ENCODE results near the gene KRT72. TPM values are rescaled to one million over a fixed set of nuclear protein-coding genes. Genes with fewer than 3 reads are reported as not detected.

The KRT72 gene
- total and polyA plus RNA-seq, 12 donors, result 0.15 TPM; not detected in 11

- H3K27me3 ChIP-seq, result peaks cover 0 to 29% (median 10%) of the 10 kb centered on the region in 7 donors
- H3K4me3 ChIP-seq, result no peak overlapping the region
- no peak for TF ChIP-seq CTCF (IDR thresholded peaks at IDR 0.05)
- DNase-seq (no peak), ATAC-seq (no peak)
- intact Hi-C loops (cut with DNase I), result no loop called here
- H3K4me1 ChIP-seq, result no peaks in the 10 kb centered on the region
- no peaks in the 10 kb centered on the region for H3K9me3 ChIP-seq
- H3K36me3 ChIP-seq, result no peaks in the 10 kb centered on the region
- H3K27ac ChIP-seq, result no peak overlapping the region
- 85 to 89% methylated on average over 9 of the region's 9 CpGs for WGBS, 2 donors
Observed at GRCh38 chr12:52647601-52648000, 46.3 kb upstream of the KRT72 start.

- TF ChIP-seq CTCF (IDR thresholded peaks at IDR 0.05), result no peak
- ATAC-seq (no peak), DNase-seq (no peak)
- no peaks in the 10 kb centered on the region for H3K4me1 ChIP-seq
- no peak overlapping the region for H3K27ac ChIP-seq
- no peaks in the 10 kb centered on the region for H3K9me3 ChIP-seq
- intact Hi-C loops (cut with DNase I), result no loop called here
- no peaks in the 10 kb centered on the region for H3K36me3 ChIP-seq
- H3K4me3 ChIP-seq, result no peak overlapping the region
- H3K27me3 ChIP-seq, result peaks cover 0 to 35% (median 7%) of the 10 kb centered on the region in 7 donors
- 82% methylated on average over 12 of the region's 12 CpGs for WGBS, 2 donors
Observed at GRCh38 chr12:52646613-52647012, 45.4 kb upstream of the KRT72 start.

- Histone ChIP-seq H3K27me3 (peaks cover 0 to 39% (median 10%) of the 10 kb centered on the region in 7 donors), H3K27ac (peak overlapping the region in 1 of 10 donors; percentile 44)
- 65 to 68% methylated on average over 4 of the region's 4 CpGs for WGBS, 2 donors
Observed at GRCh38 chr12:52645982-52646381, 44.7 kb upstream of the KRT72 start.

GRCh38 chr12:52645120-52645761 is 44.0 kb upstream of the KRT72 start:
- Histone ChIP-seq H3K27me3 (peaks cover 0 to 35% (median 10%) of the 10 kb centered on the region in 7 donors), H3K27ac (peak overlapping the region in 1 of 10 donors; percentile 58), H3K9me3 (no peaks in the 10 kb centered on the region), H3K4me3 (no peak overlapping the region), H3K4me1 (no peaks in the 10 kb centered on the region), H3K36me3 (no peaks in the 10 kb centered on the region)
- ATAC-seq (no peak), DNase-seq (no peak)
- TF ChIP-seq CTCF (IDR thresholded peaks at IDR 0.05), result no peak
- WGBS, 2 donors, result 70 to 85% methylated on average over 7 of the region's 7 CpGs
- intact Hi-C loops (cut with DNase I), result no loop called here

More at GRCh38 chr12:52645982-52646381, 44.7 kb upstream of the KRT72 start:
- no peak for DNase-seq
- Histone ChIP-seq H3K4me1 (no peaks in the 10 kb centered on the region), H3K36me3 (no peaks in the 10 kb centered on the region), H3K4me3 (no peak overlapping the region), H3K9me3 (no peaks in the 10 kb centered on the region)
- TF ChIP-seq CTCF (IDR thresholded peaks at IDR 0.05), result no peak
- no peak for ATAC-seq
- intact Hi-C loops (cut with DNase I), result no loop called here
